Natural killer cell (primary cell): ENCODE measurements around the gene PRR14L. TPM values are rescaled to one million over a fixed set of nuclear protein-coding genes. Genes with fewer than 3 reads are reported as not detected.
A peak's percentile ranks its signal among the peaks of the same experiment; 100 is the strongest.
"Not testable (repeated sequence)": the region's sequence is repeated elsewhere in the genome, so short reads cannot be mapped to it uniquely, and the experiment has no call there.

Experiments used
- ATAC-seq, 3 donors: fragments of 150-1000 bp in 2 of 3; fragments of 200-7000 bp in 1 of 3; cut with Tn5 transposase; 1 replicate in 1 of 3; 2 replicates in 2 of 3; pipeline ENCODE4 v1.10.0; 2021; ENCODE audit warnings: mild to moderate bottlenecking in 2 of 3, moderate library complexity in 2 of 3
- DNase-seq, 2 donors: peaks; one replicate each; pipeline versions ENCODE4 v3.0.0 to v3.0.0-alpha.2; 2013 to 2021; ENCODE audit warnings: mixed read lengths in 1 of 2
- H3K27ac ChIP-seq: one replicate; pipeline ENCODE4 v1.5.1; 2013; ENCODE audit warnings: mild to moderate bottlenecking, low read length
- H3K27me3 ChIP-seq: one replicate; pipeline ENCODE4 v1.6.1; 2013; ENCODE audit warnings: low read length; ENCODE audit not compliant: control insufficient read depth, insufficient read depth
- H3K36me3 ChIP-seq: one replicate; pipeline ENCODE4 v1.6.1; 2013; ENCODE audit warnings: low read length; ENCODE audit not compliant: control insufficient read depth, insufficient read depth
- H3K4me1 ChIP-seq: one replicate; pipeline ENCODE4 v1.6.1; 2013; ENCODE audit warnings: low read length; ENCODE audit not compliant: control insufficient read depth, insufficient read depth
- H3K4me3 ChIP-seq: one replicate; pipeline ENCODE4 v1.5.1; 2013; ENCODE audit warnings: low read length
- H3K9me3 ChIP-seq: one replicate; pipeline ENCODE4 v1.6.1; 2013; ENCODE audit warnings: low read length; ENCODE audit not compliant: control insufficient read depth, insufficient read depth
- H3K27ac Mint-ChIP-seq, 2 donors: one replicate each; pipeline ENCODE4 v1.8.0; 2022; ENCODE audit warnings: mild to moderate bottlenecking in 2 of 2, mixed read lengths in 2 of 2, moderate library complexity in 1 of 2
- H3K27me3 Mint-ChIP-seq, 2 donors: one replicate each; pipeline ENCODE4 v1.8.0; 2022; ENCODE audit warnings: low read depth in 2 of 2, mixed read lengths in 2 of 2
- H3K36me3 Mint-ChIP-seq: one replicate; pipeline ENCODE4 v1.8.0; 2022; ENCODE audit warnings: mixed read lengths
- H3K4me1 Mint-ChIP-seq, 2 donors: one replicate each; pipeline ENCODE4 v1.8.0; 2022; ENCODE audit warnings: mixed read lengths in 2 of 2
- H3K4me3 Mint-ChIP-seq: one replicate; pipeline ENCODE4 v1.8.0; 2022; ENCODE audit warnings: mild to moderate bottlenecking, moderate library complexity, mixed read lengths
- H3K9me3 Mint-ChIP-seq, 2 donors: one replicate each; pipeline ENCODE4 v1.8.0; 2022; ENCODE audit warnings: mixed read lengths in 2 of 2
- CTCF ChIP-seq: fragments of 200-600 bp; IDR thresholded peaks from one replicate; pipeline ENCODE4 v1.8.0; 2022; ENCODE audit warnings: antibody characterized with exemption
- WGBS: methylation state at CpG from one replicate; pipeline ENCODE4 v1.1.7; 2013; ENCODE audit warnings: missing lambda C conversion rate; ENCODE audit not compliant: insufficient coverage; 5-methylcytosine and 5-hydroxymethylcytosine counted together
- intact Hi-C: fragments of 100-400 bp; cut with micrococcal nuclease; formaldehyde crosslinking; loops from one replicate; pipeline ENCODE4 v1.14.2; 2022
- total RNA-seq, 4 donors: library from RNA; stranded (reverse); fragments of 120-200 nt in 1 of 4; gene quantifications; one replicate each; pipeline versions ENCODE4 v1.2.3 to v1.2.4, GENCODE V29; 2013 to 2022

Gene PRR14L
- total RNA-seq, 3 donors from 2014 or later (not counting 1 experiment from before 2014, with no cell fraction given): 39.3 to 54.1 (median 54.0) TPM

GRCh38 chr22:31776231-31776630 is 26.3 kb upstream of the PRR14L start:
- Histone ChIP-seq H3K4me1 (no peaks in the 10 kb centered on the region), H3K9me3 (no peaks in the 10 kb centered on the region), H3K27me3 (no peaks in the 10 kb centered on the region), H3K36me3 (peaks cover 44% of the 10 kb centered on the region), H3K27ac (no peak overlapping the region), H3K4me3 (no peak overlapping the region)
- DNase-seq (no peak), ATAC-seq (no peak)
- Mint-ChIP-seq H3K27me3 (no peaks in the 10 kb centered on the region), H3K9me3 (no peaks in the 10 kb centered on the region), H3K36me3 (no peaks in the 10 kb centered on the region), H3K4me1 (no peaks in the 10 kb centered on the region), H3K4me3 (no peak overlapping the region), H3K27ac (no peak overlapping the region)
- intact Hi-C loops: no loop called here
- 99% methylated on average over 4 of the region's 4 CpGs for WGBS
- TF ChIP-seq CTCF: no peak

- no peak for ATAC-seq
- Mint-ChIP-seq H3K4me1 (no peaks in the 10 kb centered on the region), H3K27ac (no peak overlapping the region), H3K27me3 (no peaks in the 10 kb centered on the region), H3K9me3 (no peaks in the 10 kb centered on the region), H3K36me3 (no peaks in the 10 kb centered on the region), H3K4me3 (no peak overlapping the region)
- Histone ChIP-seq H3K36me3 (peaks cover 32% of the 10 kb centered on the region), H3K4me3 (no peak overlapping the region), H3K27ac (no peak overlapping the region), H3K9me3 (no peaks in the 10 kb centered on the region), H3K4me1 (no peaks in the 10 kb centered on the region), H3K27me3 (no peaks in the 10 kb centered on the region)
- TF ChIP-seq CTCF: no peak
- no peak for DNase-seq
- intact Hi-C loops: no loop called here
- WGBS: 94% methylated on average over 5 of the region's 5 CpGs
These were observed 23.5 kb upstream of the PRR14L start for GRCh38 chr22:31773416-31773815.

DNA sequence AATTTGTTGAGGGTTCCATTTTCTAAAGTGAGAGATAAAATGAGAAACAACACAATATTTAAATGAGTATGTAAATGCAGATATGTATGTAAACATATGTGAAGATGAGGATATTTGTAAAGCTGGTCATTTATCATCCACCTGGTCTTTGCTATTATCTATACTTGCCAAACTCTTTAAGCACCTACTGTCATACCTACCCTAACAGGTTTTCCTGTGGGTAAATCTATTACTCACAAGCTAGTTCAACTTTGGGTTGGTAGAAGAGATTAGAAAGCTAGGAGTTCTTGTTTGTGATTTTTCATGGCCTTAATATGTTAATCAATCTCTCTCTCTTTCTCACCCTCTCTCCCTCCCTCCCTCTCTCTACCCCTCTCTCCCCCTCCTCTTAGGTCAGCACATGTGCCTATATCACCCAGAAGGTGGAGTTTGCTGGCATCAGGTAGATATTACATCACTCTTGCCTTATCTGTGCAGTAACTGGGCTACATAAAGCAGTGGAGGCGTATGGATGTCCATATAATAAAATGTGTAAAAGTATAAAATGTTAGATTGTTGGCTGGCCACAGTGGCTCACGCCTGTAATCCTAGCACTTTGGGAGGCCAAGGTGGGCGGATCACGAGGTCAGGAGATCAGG is 18.6 kb upstream of the PRR14L start:
- H3K27me3 ChIP-seq: no peaks in the 10 kb centered on the region
- H3K27ac ChIP-seq: no peak overlapping the region
- Mint-ChIP-seq H3K4me1 (no peaks in the 10 kb centered on the region), H3K36me3 (peaks cover 8% of the 10 kb centered on the region), H3K27me3 (no peaks in the 10 kb centered on the region), H3K9me3 (no peaks in the 10 kb centered on the region), H3K4me3 (no peak overlapping the region), H3K27ac (no peak overlapping the region)
- intact Hi-C loops: no loop called here
- H3K4me3 ChIP-seq: no peak overlapping the region
- TF ChIP-seq CTCF: no peak
- ATAC-seq (no peak), DNase-seq (no peak)
- H3K4me1 ChIP-seq: no peaks in the 10 kb centered on the region
- H3K9me3 ChIP-seq: no peaks in the 10 kb centered on the region
- 91% methylated on average over 4 of the region's 4 CpGs for WGBS
- peaks cover 44% of the 10 kb centered on the region for H3K36me3 ChIP-seq

GRCh38 chr22:31764785-31765184 is 14.9 kb upstream of the PRR14L start:
- no peak for DNase-seq
- 100% methylated on average over 3 of the region's 3 CpGs for WGBS

GRCh38 chr22:31758860-31759259 is 8.9 kb upstream of the PRR14L start:
- H3K4me3 Mint-ChIP-seq, H3K4me3 ChIP-seq, H3K9me3 ChIP-seq, DNase-seq, H3K27me3 Mint-ChIP-seq, H3K27ac Mint-ChIP-seq, H3K4me1 ChIP-seq, ATAC-seq, H3K27ac ChIP-seq, H3K36me3 Mint-ChIP-seq, intact Hi-C loops, H3K9me3 Mint-ChIP-seq, H3K27me3 ChIP-seq: not testable (repeated sequence)
- H3K36me3 ChIP-seq: peaks cover 19% of the 10 kb centered on the region
- peaks cover 15 to 18% of the 10 kb centered on the region in 2 donors for H3K4me1 Mint-ChIP-seq
- 97% methylated on average over 5 of the region's 5 CpGs for WGBS

More at GRCh38 chr22:31764785-31765184, 14.9 kb upstream of the PRR14L start:
- Histone ChIP-seq H3K27ac (no peak overlapping the region), H3K4me3 (no peak overlapping the region), H3K9me3 (no peaks in the 10 kb centered on the region), H3K36me3 (peaks cover 49% of the 10 kb centered on the region), H3K4me1 (no peaks in the 10 kb centered on the region), H3K27me3 (no peaks in the 10 kb centered on the region)
- Mint-ChIP-seq H3K36me3 (peaks cover 8% of the 10 kb centered on the region), H3K27me3 (no peaks in the 10 kb centered on the region), H3K27ac (peak overlapping the region in 1 of 2 donors; percentile 8), H3K4me1 (no peaks in the 10 kb centered on the region), H3K4me3 (no peak overlapping the region), H3K9me3 (no peaks in the 10 kb centered on the region)
- ATAC-seq: no peak
- no peak for TF ChIP-seq CTCF
- intact Hi-C loops: no loop called here
